GM12878 (cell line): ENCODE data around the gene FANCB. TPM values are rescaled to one million over a fixed set of nuclear protein-coding genes. Genes with fewer than 3 reads are reported as not detected.

Experiments
- BHLHE40 ChIP-seq, 2 experiments: fragments of 450-650 bp in 1 of 2; IDR thresholded peaks; 2 replicates each; pipeline ENCODE4 v1.6.1; 2011 to 2017; ENCODE audit warnings: low read depth in 2 of 2, borderline replicate concordance in 1 of 2, improper control_type of control experiment in 1 of 2, low read length in 1 of 2, mild to moderate bottlenecking in 1 of 2
- CBFB ChIP-seq: IDR thresholded peaks from 2 replicates; pipeline ENCODE4 v1.6.1; 2016; ENCODE audit warnings: antibody characterized with exemption, low read depth
- CEBPB ChIP-seq, 2 experiments: fragments of 150-350 bp in 1 of 2; IDR thresholded peaks; 2 replicates each; pipeline ENCODE4 v1.6.1; 2012 to 2014; ENCODE audit warnings: low read depth in 2 of 2, low read length in 2 of 2, borderline replicate concordance in 1 of 2, inconsistent platforms in 1 of 2
- CREB1 ChIP-seq: IDR thresholded peaks from 2 replicates; pipeline ENCODE4 v1.6.1; 2012; ENCODE audit warnings: low read depth, mild to moderate bottlenecking, inconsistent platforms
- E2F4 ChIP-seq: IDR thresholded peaks from 2 replicates; pipeline ENCODE4 v1.6.1; 2012; ENCODE audit warnings: low read depth, low read length, improper control_type of control experiment
- EGR1 ChIP-seq, 2 experiments: IDR thresholded peaks; 1 replicate in 1 of 2; 2 replicates in 1 of 2; pipeline ENCODE4 v1.6.1; 2011 to 2012; ENCODE audit warnings: low read depth in 2 of 2, low read length in 2 of 2, borderline replicate concordance in 1 of 2, mild to moderate bottlenecking in 1 of 2, moderate library complexity in 1 of 2
- MXI1 ChIP-seq: fragments of 150-350 bp; IDR thresholded peaks from 2 replicates; pipeline ENCODE4 v1.6.1; 2011; ENCODE audit warnings: low read depth, mild to moderate bottlenecking, inconsistent platforms, low read length, improper control_type of control experiment
- NFYB ChIP-seq: IDR thresholded peaks from 2 replicates; pipeline ENCODE4 v1.6.1; 2011; ENCODE audit warnings: low read depth, mild to moderate bottlenecking, low read length, improper control_type of control experiment, moderate library complexity; ENCODE audit not compliant: insufficient read depth
- POLR2A ChIP-seq: IDR thresholded peaks from 2 replicates; pipeline ENCODE4 v1.6.1; 2011; ENCODE audit warnings: low read depth, mild to moderate bottlenecking, low read length
- SP1 ChIP-seq: IDR thresholded peaks from one replicate; pipeline ENCODE4 v1.6.1; 2011; ENCODE audit warnings: low read depth, low read length
- TCF12 ChIP-seq: IDR thresholded peaks from 2 replicates; pipeline ENCODE4 v1.6.1; 2011; ENCODE audit warnings: low read depth, mild to moderate bottlenecking, low read length
- USF1 ChIP-seq: IDR thresholded peaks from 2 replicates; pipeline ENCODE4 v1.6.1; 2011; ENCODE audit warnings: borderline replicate concordance, low read depth, mild to moderate bottlenecking, moderate library complexity, mixed read lengths, low read length; ENCODE audit not compliant: insufficient read depth; ENCODE audit errors: extremely low read length
- polyA plus RNA-seq, 11 experiments: library from polyadenylated mRNA; depleted of rRNA in 4 of 11; unstranded in 6 of 11; stranded (reverse) in 5 of 11; fragments of >200 nt; fragmentation: Nextera tagmentation in 4 of 11; fragmentation: Illumina TruSeq in 1 of 11; extraction: Ambion mirVana in 4 of 11; extraction: Trizol in 1 of 11; gene quantifications; 1 replicate in 1 of 11; 2 replicates in 10 of 11; pipeline versions ENCODE4 v1.2.1 to v1.2.3, GENCODE V29; 2011 to 2016; ENCODE audit warnings: inconsistent platforms in 2 of 11, missing spikeins in 2 of 11, low read depth in 1 of 11
- total RNA-seq, 4 experiments: library from RNA; depleted of rRNA in 3 of 4; stranded (reverse); fragments of >200 nt in 3 of 4; fragmentation: Illumina TruSeq in 1 of 4; extraction: Trizol in 1 of 4; gene quantifications; 2 replicates each; pipeline versions ENCODE4 v1.2.1 to v1.2.3, GENCODE V29; 2013 to 2021
- TF ChIP-seq, protein P1 (sequence below): fragments of 450-650 bp; IDR thresholded peaks from 2 replicates; pipeline ENCODE4 v1.6.1; 2018; ENCODE audit warnings: mild to moderate bottlenecking, low read depth, moderate library complexity; ENCODE audit not compliant: partially characterized antibody
- TF ChIP-seq, protein P2 (sequence below): fragments of 450-650 bp; conservative IDR thresholded peaks from 2 replicates; pipeline ENCODE4 v1.6.1; 2017; ENCODE audit warnings: mild to moderate bottlenecking, moderate library complexity

Gene FANCB
- total and polyA plus RNA-seq, 10 of the 15 experiments (the other 5 are each of a cell fraction or from before 2014, with no cell fraction given), result 3.0 to 14.6 (median 8.4) TPM

- TF ChIP-seq, protein P1, sequence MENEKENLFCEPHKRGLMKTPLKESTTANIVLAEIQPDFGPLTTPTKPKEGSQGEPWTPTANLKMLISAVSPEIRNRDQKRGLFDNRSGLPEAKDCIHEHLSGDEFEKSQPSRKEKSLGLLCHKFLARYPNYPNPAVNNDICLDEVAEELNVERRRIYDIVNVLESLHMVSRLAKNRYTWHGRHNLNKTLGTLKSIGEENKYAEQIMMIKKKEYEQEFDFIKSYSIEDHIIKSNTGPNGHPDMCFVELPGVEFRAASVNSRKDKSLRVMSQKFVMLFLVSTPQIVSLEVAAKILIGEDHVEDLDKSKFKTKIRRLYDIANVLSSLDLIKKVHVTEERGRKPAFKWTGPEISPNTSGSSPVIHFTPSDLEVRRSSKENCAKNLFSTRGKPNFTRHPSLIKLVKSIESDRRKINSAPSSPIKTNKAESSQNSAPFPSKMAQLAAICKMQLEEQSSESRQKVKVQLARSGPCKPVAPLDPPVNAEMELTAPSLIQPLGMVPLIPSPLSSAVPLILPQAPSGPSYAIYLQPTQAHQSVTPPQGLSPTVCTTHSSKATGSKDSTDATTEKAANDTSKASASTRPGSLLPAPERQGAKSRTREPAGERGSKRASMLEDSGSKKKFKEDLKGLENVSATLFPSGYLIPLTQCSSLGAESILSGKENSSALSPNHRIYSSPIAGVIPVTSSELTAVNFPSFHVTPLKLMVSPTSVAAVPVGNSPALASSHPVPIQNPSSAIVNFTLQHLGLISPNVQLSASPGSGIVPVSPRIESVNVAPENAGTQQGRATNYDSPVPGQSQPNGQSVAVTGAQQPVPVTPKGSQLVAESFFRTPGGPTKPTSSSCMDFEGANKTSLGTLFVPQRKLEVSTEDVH, result peak; percentile 32
- TF ChIP-seq BHLHE40 (IDR thresholded peaks at IDR 0.05; ENCODE audit: borderline replicate concordance in 1 of 2, low read depth in 2 of 2, low read length in 1 of 2) (peak; percentile 88 to 95), TCF12 (peak; percentile 18; the same call in 1 of the 2 replicates), CREB1 (peak; percentile 56), POLR2A (peak; percentile 74), EGR1 (IDR thresholded peaks at IDR 0.05; ENCODE audit: borderline replicate concordance in 1 of 2, low read depth in 2 of 2, low read length in 2 of 2) (peak in 1 of 2 experiments; percentile 89; a peak in 2 of 3 replicates), MXI1 (peak; percentile 84), USF1 (peak; percentile 21), SP1 (peak; percentile 31), NFYB (peak; percentile 78; the same call in 1 of the 2 replicates), CEBPB (IDR thresholded peaks at IDR 0.05; ENCODE audit: borderline replicate concordance in 1 of 2, low read depth in 2 of 2, low read length in 2 of 2) (no peak), CBFB (no peak), E2F4 (peak; percentile 95)
- TF ChIP-seq, protein P2, sequence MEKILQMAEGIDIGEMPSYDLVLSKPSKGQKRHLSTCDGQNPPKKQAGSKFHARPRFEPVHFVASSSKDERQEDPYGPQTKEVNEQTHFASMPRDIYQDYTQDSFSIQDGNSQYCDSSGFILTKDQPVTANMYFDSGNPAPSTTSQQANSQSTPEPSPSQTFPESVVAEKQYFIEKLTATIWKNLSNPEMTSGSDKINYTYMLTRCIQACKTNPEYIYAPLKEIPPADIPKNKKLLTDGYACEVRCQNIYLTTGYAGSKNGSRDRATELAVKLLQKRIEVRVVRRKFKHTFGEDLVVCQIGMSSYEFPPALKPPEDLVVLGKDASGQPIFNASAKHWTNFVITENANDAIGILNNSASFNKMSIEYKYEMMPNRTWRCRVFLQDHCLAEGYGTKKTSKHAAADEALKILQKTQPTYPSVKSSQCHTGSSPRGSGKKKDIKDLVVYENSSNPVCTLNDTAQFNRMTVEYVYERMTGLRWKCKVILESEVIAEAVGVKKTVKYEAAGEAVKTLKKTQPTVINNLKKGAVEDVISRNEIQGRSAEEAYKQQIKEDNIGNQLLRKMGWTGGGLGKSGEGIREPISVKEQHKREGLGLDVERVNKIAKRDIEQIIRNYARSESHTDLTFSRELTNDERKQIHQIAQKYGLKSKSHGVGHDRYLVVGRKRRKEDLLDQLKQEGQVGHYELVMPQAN, result peak; percentile 98
Measured at GRCh38 chrX:14872851-14873675, at the start of gene FANCB, which contains the start of gene MOSPD2 (continued).
